K562 (cell line): ENCODE measurements around the gene TRPM6. TPM values are rescaled to one million over a fixed set of nuclear protein-coding genes. Genes with fewer than 3 reads are reported as not detected.

Experiments
- ATAC-seq: fragments of 200-7000 bp; cut with Tn5 transposase; 3 replicates; pipeline ENCODE4 v1.9.1; 2020; ENCODE audit warnings: moderate library complexity
- BruUV-seq: library from RNA; stranded (reverse); fragments of 400-500 nt; replicated peaks from 2 replicates; lab custom pipeline; 2021; lab: Mats Ljungman, UMichigan
- CTCF ChIA-PET: fragments of 300-600 bp; formaldehyde crosslinking; extraction: SDS; loops from one replicate; lab custom pipeline; 2021; ENCODE audit warnings: low intra/inter-chr PET ratio; lab: Yijun Ruan, JAX
- POLR2A ChIA-PET: fragments of 300-600, 350-650 bp; sonication (Branson Sonifier 250); formaldehyde crosslinking; extraction: SDS; loops from one replicate; lab custom pipeline; 2021; ENCODE audit warnings: antibody characterized with exemption, inconsistent platforms; lab: Yijun Ruan, JAX
- DNase-seq, 4 experiments: peaks; one replicate each; pipeline versions ENCODE4 v3.0.0 to v3.0.0-alpha.2; 2011 to 2018; ENCODE audit warnings: low spot score in 3 of 4, mixed read lengths in 3 of 4; ENCODE audit errors: extremely low read depth in 1 of 4
- FAIRE-seq: peaks from 2 replicates; lab custom pipeline; 2011; peaks lifted over from hg19 to GRCh38; lab: Jason Lieb, UNC
- H2AFZ ChIP-seq: 2 replicates; pipeline ENCODE4 v1.6.0; 2011; ENCODE audit warnings: low read depth, low read length, control low read depth, inconsistent platforms
- H3K27ac ChIP-seq: fragments of 200-600 bp; 3 replicates; pipeline ENCODE4 v1.8.0; 2011; ENCODE audit warnings: low read depth, mild to moderate bottlenecking, control low read depth, inconsistent platforms, low read length, moderate library complexity, mixed read lengths; ENCODE audit errors: extremely low read depth
- H3K27me3 ChIP-seq, 2 experiments: fragments of 300-600 bp in 1 of 2; 2 replicates in 1 of 2; 3 replicates in 1 of 2; pipeline versions ENCODE4 v1.6.0 to v1.8.0; 2011; ENCODE audit warnings: inconsistent platforms in 2 of 2, low read length in 2 of 2, mild to moderate bottlenecking in 1 of 2, mixed read lengths in 1 of 2, moderate library complexity in 1 of 2; ENCODE audit not compliant: control insufficient read depth in 2 of 2, insufficient read depth in 2 of 2
- H3K36me3 ChIP-seq: fragments of 300-600 bp; 3 replicates; pipeline ENCODE4 v1.8.0; 2011; ENCODE audit warnings: mild to moderate bottlenecking, low read length, inconsistent platforms; ENCODE audit not compliant: control insufficient read depth, insufficient read depth
- H3K4me1 ChIP-seq, 2 experiments: fragments of 200-600 bp in 1 of 2; replicated peaks in 1 of 2; 2 replicates in 1 of 2; 3 replicates in 1 of 2; pipeline versions ENCODE4 v1.5.1 to v1.8.0; 2011; ENCODE audit warnings: inconsistent platforms in 2 of 2, low read length in 2 of 2, mild to moderate bottlenecking in 1 of 2, mixed read lengths in 1 of 2, moderate library complexity in 1 of 2; ENCODE audit not compliant: control insufficient read depth in 2 of 2, insufficient read depth in 2 of 2
- H3K4me2 ChIP-seq: 2 replicates; pipeline ENCODE4 v1.6.1; 2011; ENCODE audit warnings: low read length, control low read depth, inconsistent platforms, mixed read lengths; ENCODE audit not compliant: insufficient read depth
- H3K4me3 ChIP-seq: fragments of 200-600 bp; sonication (generic), shearing (Covaris generic); 2 replicates; pipeline ENCODE4 v1.5.1; 2016; ENCODE audit warnings: control low read depth, inconsistent platforms
- H3K79me2 ChIP-seq: fragments of 200-600 bp; 3 replicates; pipeline ENCODE4 v1.8.0; 2011; ENCODE audit warnings: low read length, inconsistent platforms; ENCODE audit not compliant: control insufficient read depth, insufficient read depth
- H3K9ac ChIP-seq, 2 experiments: 2 replicates each; pipeline versions ENCODE4 v1.6.0 to v1.6.1; 2011; ENCODE audit warnings: low read depth in 2 of 2, low read length in 2 of 2, control low read depth in 1 of 2, inconsistent platforms in 1 of 2, mild to moderate bottlenecking in 1 of 2, mixed read lengths in 1 of 2; ENCODE audit not compliant: insufficient read depth in 1 of 2
- H3K9me1 ChIP-seq: one replicate; pipeline ENCODE4 v1.6.0; 2011; ENCODE audit warnings: inconsistent platforms, mild to moderate bottlenecking, low read length, moderate library complexity; ENCODE audit not compliant: control insufficient read depth, insufficient read depth
- H3K9me3 ChIP-seq: replicated peaks from 2 replicates; pipeline ENCODE4 v1.5.1; 2011; ENCODE audit warnings: low read depth, low read length, inconsistent platforms; ENCODE audit not compliant: control insufficient read depth, insufficient read depth
- H4K20me1 ChIP-seq: replicated peaks from 2 replicates; pipeline ENCODE4 v1.6.1; 2011; ENCODE audit warnings: low read length, inconsistent platforms, mixed read lengths; ENCODE audit not compliant: control insufficient read depth, insufficient read depth
- CLOCK ChIP-seq: fragments of 250-450 bp; sonication (Bioruptor Pico); IDR thresholded peaks from 2 replicates; pipeline ENCODE4 v1.4.0; 2020; ENCODE audit warnings: mild to moderate bottlenecking, moderate library complexity, borderline replicate concordance
- ESRRB ChIP-seq: fragments of 250-450 bp; sonication (Bioruptor Pico); IDR thresholded peaks from 2 replicates; pipeline ENCODE4 v1.5.0; 2020; ENCODE audit warnings: mild to moderate bottlenecking, moderate library complexity, borderline replicate concordance
- PHB2 ChIP-seq: fragments of 450-650 bp; IDR thresholded peaks from 2 replicates; pipeline ENCODE4 v1.6.1; 2017; ENCODE audit warnings: low read depth
- SRSF1 ChIP-seq: fragments of 200-400 bp; formaldehyde crosslinking; IDR thresholded peaks from 2 replicates; pipeline ENCODE4 v1.6.1; 2017; ENCODE audit warnings: mild to moderate bottlenecking, low read depth, low read length, moderate library complexity
- ZEB2 ChIP-seq: fragments of 450-650 bp; IDR thresholded peaks from 2 replicates; pipeline ENCODE4 v1.6.1; 2016
- ZFP30 ChIP-seq: fragments of 250-450 bp; sonication (Bioruptor Pico); IDR thresholded peaks from 2 replicates; pipeline ENCODE4 v1.8.0; 2022; ENCODE audit warnings: moderate library complexity, mild to moderate bottlenecking, inconsistent platforms, borderline replicate concordance
- WGBS: fragments of 100-300 bp; shearing (Covaris generic); methylation state at CpG from one replicate; pipeline ENCODE4 v1.1.6; 2016; ENCODE audit warnings: low coverage, mixed read lengths; ENCODE audit not compliant: insufficient coverage; ENCODE audit errors: missing lambda C conversion rate; 5-methylcytosine and 5-hydroxymethylcytosine counted together
- in situ Hi-C: fragments of 300-500 bp; cut with MboI; formaldehyde crosslinking; loops from 4 replicates; pipeline ENCODE4 v1.15.0; 2018; ENCODE audit warnings: inconsistent platforms, mixed read lengths
- intact Hi-C: fragments of 100-400 bp; cut with micrococcal nuclease; formaldehyde crosslinking; loops from 2 replicates; pipeline ENCODE4 v1.14.2; 2022
- polyA plus RNA-seq, 8 experiments: library from polyadenylated mRNA; depleted of rRNA in 4 of 8; stranded (reverse) in 5 of 8; unstranded in 3 of 8; fragments of >200 nt; fragmentation: Nextera tagmentation in 2 of 8; fragmentation: Illumina TruSeq in 1 of 8; extraction: Ambion mirVana in 2 of 8; extraction: Trizol in 1 of 8; gene quantifications; 2 replicates each; pipeline versions ENCODE4 v1.2.1 to v1.2.3, GENCODE V29; 2011 to 2014; ENCODE audit warnings: inconsistent platforms in 1 of 8, missing spikeins in 1 of 8
- total RNA-seq, 7 experiments: library from RNA; depleted of rRNA in 6 of 7; stranded (reverse); fragments of >200 nt in 6 of 7; fragmentation: Illumina TruSeq in 2 of 7; extraction: Trizol in 2 of 7; gene quantifications; 2 replicates each; pipeline versions ENCODE4 v1.2.1 to v1.2.3, GENCODE V29; 2011 to 2021; ENCODE audit warnings: low replicate concordance in 1 of 7
- TF ChIP-seq, protein P1 (sequence below): fragments of 450-650 bp; formaldehyde crosslinking; conservative IDR thresholded peaks from 2 replicates; pipeline ENCODE4 v1.4.0; 2022; ENCODE audit warnings: mild to moderate bottlenecking, missing genetic modification characterization

Gene TRPM6
- total and polyA plus RNA-seq, 9 of the 15 experiments (the other 6 are each of a cell fraction or from before 2014, with no cell fraction given) = 0.03 to 0.16 (median 0.09) TPM

DNA sequence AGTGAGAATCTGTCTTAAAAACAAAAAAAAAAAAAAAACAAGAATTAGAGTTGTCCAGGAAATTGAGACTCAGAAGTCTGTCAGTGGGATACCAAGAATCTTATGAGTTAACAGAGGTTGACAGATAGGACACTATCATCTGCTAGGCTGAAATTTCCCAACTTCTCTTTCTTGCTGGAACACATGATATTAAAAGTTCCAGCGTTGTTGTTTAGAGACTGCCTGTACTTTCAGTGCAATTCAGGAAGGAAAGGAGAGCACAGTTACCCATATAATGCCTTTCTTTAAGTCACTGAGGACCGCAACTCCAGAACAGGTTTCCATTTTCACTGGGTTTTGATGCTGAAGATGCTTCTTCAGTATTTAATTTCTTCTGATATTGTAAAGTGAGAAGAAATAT is 13.5 kb downstream of the TRPM6 start:
- BruUV-seq = no TSS peak
- Histone ChIP-seq H3K9me1 (no peaks in the 10 kb centered on the region), H3K4me2 (no peak overlapping the region), H2AFZ (no peak overlapping the region), H3K27ac (no peak overlapping the region), H3K36me3 (no peaks in the 10 kb centered on the region), H3K4me3 (no peak overlapping the region), H3K79me2 (no peaks in the 10 kb centered on the region), H3K27me3 (no peaks in the 10 kb centered on the region), H4K20me1 (no peaks in the 10 kb centered on the region), H3K4me1 (no peaks in the 10 kb centered on the region), H3K9ac (no peak overlapping the region), H3K9me3 (no peaks in the 10 kb centered on the region)
- TF ChIP-seq CLOCK (no peak), PHB2 (no peak), SRSF1 (no peak), ESRRB (no peak), ZEB2 (no peak), ZFP30 (CRISPR knock-in tag) (no peak)
- TF ChIP-seq, protein P1, sequence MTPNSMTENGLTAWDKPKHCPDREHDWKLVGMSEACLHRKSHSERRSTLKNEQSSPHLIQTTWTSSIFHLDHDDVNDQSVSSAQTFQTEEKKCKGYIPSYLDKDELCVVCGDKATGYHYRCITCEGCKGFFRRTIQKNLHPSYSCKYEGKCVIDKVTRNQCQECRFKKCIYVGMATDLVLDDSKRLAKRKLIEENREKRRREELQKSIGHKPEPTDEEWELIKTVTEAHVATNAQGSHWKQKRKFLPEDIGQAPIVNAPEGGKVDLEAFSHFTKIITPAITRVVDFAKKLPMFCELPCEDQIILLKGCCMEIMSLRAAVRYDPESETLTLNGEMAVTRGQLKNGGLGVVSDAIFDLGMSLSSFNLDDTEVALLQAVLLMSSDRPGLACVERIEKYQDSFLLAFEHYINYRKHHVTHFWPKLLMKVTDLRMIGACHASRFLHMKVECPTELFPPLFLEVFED (CRISPR knock-in tag) = no peak
- CTCF ChIA-PET = no interaction called here
- DNase-seq (no peak), ATAC-seq (no peak), FAIRE-seq (no peak)
- intact Hi-C loops = no loop called here
- POLR2A ChIA-PET = interaction anchor here (0.8 kb wide), 1 partner anchor 47 kb away, joined by 4 read pairs; no protein-coding TSS in a partner anchor
- in situ Hi-C loops = no loop called here
- WGBS = 0% methylated on average over 2 of the region's 2 CpGs
